Activated B cell treated with CpG ODN at 0.5 μM for 24 hours (primary cell): Measurements from ENCODE around the gene MICU1. TPM values are rescaled to one million over a fixed set of nuclear protein-coding genes. Genes with fewer than 3 reads are reported as not detected.

Source experiments
- ATAC-seq: fragments of 200-7000 bp; cut with Tn5 transposase; one replicate; pipeline ENCODE4 v1.10.0; 2021; ENCODE audit warnings: low read depth, mild to moderate bottlenecking, moderate library complexity
- CTCF ChIA-PET: fragments of 350-600 bp; sonication (Branson Sonifier 250); formaldehyde crosslinking; loops from one replicate; lab custom pipeline; 2021; ENCODE audit warnings: antibody characterized with exemption; lab: Charles Lee
- POLR2A ChIA-PET: fragments of 350-600 bp; sonication (Branson Sonifier 250); formaldehyde crosslinking; loops from one replicate; lab custom pipeline; 2021; ENCODE audit warnings: antibody characterized with exemption; lab: Charles Lee
- DNase-seq: peaks from one replicate; pipeline ENCODE4 v3.0.0; 2022
- H3K27ac Mint-ChIP-seq: one replicate; pipeline ENCODE4 v1.8.0; 2020; ENCODE audit warnings: mixed read lengths
- H3K27me3 Mint-ChIP-seq: one replicate; pipeline ENCODE4 v1.8.0; 2021; ENCODE audit warnings: mixed read lengths
- H3K36me3 Mint-ChIP-seq: one replicate; pipeline ENCODE4 v1.8.0; 2021; ENCODE audit warnings: low read depth, mixed read lengths
- H3K4me1 Mint-ChIP-seq: one replicate; pipeline ENCODE4 v1.8.0; 2021; ENCODE audit warnings: mixed read lengths
- H3K4me3 Mint-ChIP-seq: one replicate; pipeline ENCODE4 v1.8.0; 2020; ENCODE audit warnings: mild to moderate bottlenecking, mixed read lengths
- H3K9me3 Mint-ChIP-seq: one replicate; pipeline ENCODE4 v1.8.0; 2020; ENCODE audit warnings: mixed read lengths
- CTCF ChIP-seq: fragments of 200-600 bp; IDR thresholded peaks from one replicate; pipeline ENCODE4 v1.8.0; 2022; ENCODE audit warnings: antibody characterized with exemption, mild to moderate bottlenecking
- intact Hi-C: fragments of 100-400 bp; cut with micrococcal nuclease; formaldehyde crosslinking; loops from one replicate; pipeline ENCODE4 v1.15.1; 2024
- total RNA-seq: library from RNA; stranded (reverse); gene quantifications from 2 replicates; pipeline ENCODE4 v1.2.3, GENCODE V29; 2022

MICU1 gene
- total RNA-seq, 1 donor from 2014 or later, result 27.4 TPM

- peaks cover 35% of the 10 kb centered on the region for H3K4me1 Mint-ChIP-seq
- H3K4me3 Mint-ChIP-seq, result peak within 1 kb of the TSS; percentile 99
These were observed 271.3 kb downstream of the MICU1 start, which contains the start of gene DNAJB12 for GRCh38 chr10:72354356-72355213. Gene DNAJB12, minus strand, starts transcription at chr10:72354919. Its CDS starts 22 bp downstream, at chr10:72354897.

GRCh38 chr10:72353965-72354355 is 271.9 kb downstream of the MICU1 start:
- DNase-seq (no peak), ATAC-seq (no peak)
- Mint-ChIP-seq H3K27ac (peak overlapping the region; percentile 99), H3K36me3 (peaks cover 45% of the 10 kb centered on the region), H3K4me1 (peaks cover 35% of the 10 kb centered on the region), H3K27me3 (no peaks in the 10 kb centered on the region), H3K4me3 (peak overlapping the region; percentile 99), H3K9me3 (no peaks in the 10 kb centered on the region)
- TF ChIP-seq CTCF, result no peak
- ChIA-PET CTCF (no interaction called here), POLR2A (interaction anchor here (1.2 to 2.8 kb wide), 4 partner anchors 9 to 266 kb away, joined by 3 to 19 read pairs (median 4); no protein-coding TSS in a partner anchor)
- intact Hi-C loops, result loop anchor here (1.0 to 10.0 kb wide), 4 partner anchors 339 to 1141 kb away; partner anchors contain the start of genes ECD, FAM149B1, MCU and PPP3CB

More at GRCh38 chr10:72354356-72355213, 271.3 kb downstream of the MICU1 start, which contains the start of gene DNAJB12:
- DNase-seq, result peak; percentile 89
- ChIA-PET POLR2A (interaction anchor here (0.6 to 2.8 kb wide), 13 partner anchors 9 to 741 kb away, joined by 3 to 20 read pairs (median 5); partner anchors contain the start of genes ANAPC16, ASCC1 and MCU), CTCF (interaction anchor here (0.7 to 1.2 kb wide), 4 partner anchors 9 to 480 kb away, joined by 3 to 5 read pairs (median 4); no protein-coding TSS in a partner anchor)
- Mint-ChIP-seq H3K27me3 (no peaks in the 10 kb centered on the region), H3K27ac (peak within 1 kb of the TSS; percentile 99), H3K9me3 (no peaks in the 10 kb centered on the region), H3K36me3 (peaks cover 39% of the 10 kb centered on the region)
- intact Hi-C loops, result loop anchor here (1.0 to 10.0 kb wide), 4 partner anchors 338 to 1140 kb away; partner anchors contain the start of genes ECD, FAM149B1, MCU and PPP3CB
- ATAC-seq, result peak; percentile 84
- no peak for TF ChIP-seq CTCF

- peaks cover 35% of the 10 kb centered on the region for H3K4me1 Mint-ChIP-seq
These were observed 272.6 kb downstream of the MICU1 start for GRCh38 chr10:72353028-72353964.

GRCh38 chr10:72351479-72351878 is 274.4 kb downstream of the MICU1 start:
- no peaks in the 10 kb centered on the region for H3K9me3 Mint-ChIP-seq
- H3K36me3 Mint-ChIP-seq, result peaks cover 56% of the 10 kb centered on the region
- no peak overlapping the region for H3K4me3 Mint-ChIP-seq
- intact Hi-C loops, result loop anchor here (10.0 kb wide), 1 partner anchor 1143 kb away; the partner anchor contains the start of gene PPP3CB
- DNase-seq (no peak), ATAC-seq (no peak)
- H3K27ac Mint-ChIP-seq, result no peak overlapping the region
- peaks cover 35% of the 10 kb centered on the region for H3K4me1 Mint-ChIP-seq
- ChIA-PET CTCF (no interaction called here), POLR2A (no interaction called here)
- TF ChIP-seq CTCF, result no peak
- H3K27me3 Mint-ChIP-seq, result no peaks in the 10 kb centered on the region

More at GRCh38 chr10:72353028-72353964, 272.6 kb downstream of the MICU1 start:
- DNase-seq, result no peak
- peaks cover 52% of the 10 kb centered on the region for H3K36me3 Mint-ChIP-seq
- H3K4me3 Mint-ChIP-seq, result peak overlapping the region; percentile 99
- ChIA-PET CTCF (interaction anchor here (0.8 kb wide), 1 partner anchor 17 kb away, joined by 3 read pairs; no protein-coding TSS in a partner anchor), POLR2A (interaction anchor here (0.5 to 2.8 kb wide), 3 partner anchors 17 to 1433 kb away, joined by 3 to 19 read pairs (median 4); no protein-coding TSS in a partner anchor)
- H3K27ac Mint-ChIP-seq, result peak overlapping the region; percentile 99
- no peak for TF ChIP-seq CTCF
- intact Hi-C loops, result loop anchor here (10.0 kb wide), 1 partner anchor 1142 kb away; the partner anchor contains the start of gene PPP3CB
- ATAC-seq, result no peak
- H3K27me3 Mint-ChIP-seq, result no peaks in the 10 kb centered on the region
- H3K9me3 Mint-ChIP-seq, result no peaks in the 10 kb centered on the region
